A673 (cell line): Measurements from ENCODE around the gene PPP2R3B. TPM values are rescaled to one million over a fixed set of nuclear protein-coding genes. Genes with fewer than 3 reads are reported as not detected.
"Not testable (repeated sequence)": the region's sequence is repeated elsewhere in the genome, so short reads cannot be mapped to it uniquely, and the experiment has no call there.

ENCODE experiments used
- BruUV-seq: library from RNA; stranded (reverse); fragments of 400-500 nt; replicated peaks from 2 replicates; lab custom pipeline; 2021; lab: Mats Ljungman, UMichigan
- CTCF ChIA-PET: fragments of 300-600 bp; sonication (Branson Sonifier 250); formaldehyde crosslinking; loops from one replicate; lab custom pipeline; 2022; ENCODE audit warnings: antibody characterized with exemption; lab: Charles Lee
- POLR2A ChIA-PET: fragments of 300-600 bp; sonication (Branson Sonifier 250); formaldehyde crosslinking; loops from one replicate; lab custom pipeline; 2022; ENCODE audit warnings: antibody characterized with exemption; ENCODE audit not compliant: low non-redundant PET; lab: Charles Lee
- DNase-seq: peaks from one replicate; pipeline ENCODE4 v3.0.0-alpha.2; 2015; ENCODE audit warnings: low spot score
- H3K27ac ChIP-seq: fragments of 200-600 bp; sonication (generic); 2 replicates; pipeline ENCODE4 v1.5.1; 2016; ENCODE audit warnings: mixed run types, low read depth, mild to moderate bottlenecking, mixed read lengths, antibody characterized with exemption, low read length; ENCODE audit not compliant: poor library complexity, severe bottlenecking
- H3K27me3 ChIP-seq: fragments of 200-600 bp; sonication (generic); replicated peaks from 2 replicates; pipeline ENCODE4 v1.6.1; 2017; ENCODE audit warnings: mixed run types, low read depth, mild to moderate bottlenecking, mixed read lengths, antibody characterized with exemption, low read length; ENCODE audit not compliant: insufficient read depth, poor library complexity
- H3K36me3 ChIP-seq: fragments of 200-600 bp; sonication (generic); 2 replicates; pipeline ENCODE4 v1.6.1; 2016; ENCODE audit warnings: mixed run types, mild to moderate bottlenecking, mixed read lengths, antibody characterized with exemption, low read length; ENCODE audit not compliant: insufficient read depth, poor library complexity, severe bottlenecking
- H3K4me1 ChIP-seq: fragments of 200-600 bp; sonication (generic); 2 replicates; pipeline ENCODE4 v1.6.1; 2017; ENCODE audit warnings: mixed run types, mild to moderate bottlenecking, mixed read lengths, antibody characterized with exemption, low read length; ENCODE audit not compliant: insufficient read depth, poor library complexity, severe bottlenecking
- H3K4me3 ChIP-seq: fragments of 200-600 bp; sonication (generic); 2 replicates; pipeline ENCODE4 v1.5.1; 2016; ENCODE audit warnings: low read depth, mixed run types, mild to moderate bottlenecking, mixed read lengths, low read length; ENCODE audit not compliant: poor library complexity, severe bottlenecking
- H3K9me3 ChIP-seq: fragments of 200-600 bp; sonication (generic); 2 replicates; pipeline ENCODE4 v1.6.1; 2016; ENCODE audit warnings: mixed run types, low read depth, mild to moderate bottlenecking, mixed read lengths, antibody characterized with exemption, low read length; ENCODE audit not compliant: poor library complexity, severe bottlenecking
- CTCF ChIP-seq: fragments of 300-800, 200-600 bp; sonication (generic); conservative IDR thresholded peaks from 2 replicates; pipeline ENCODE4 v1.5.1; 2017; ENCODE audit warnings: low read depth, mild to moderate bottlenecking, antibody characterized with exemption, low read length, moderate library complexity, mixed read lengths
- EZH2 ChIP-seq: fragments of 200-600 bp; sonication (generic); IDR thresholded peaks from 2 replicates; pipeline ENCODE4 v1.6.1; 2017; ENCODE audit warnings: borderline replicate concordance, low read depth, mild to moderate bottlenecking, mixed read lengths, antibody characterized with exemption, low read length; ENCODE audit not compliant: poor library complexity, severe bottlenecking
- intact Hi-C: fragments of 100-400 bp; cut with micrococcal nuclease; formaldehyde crosslinking; loops from one replicate; pipeline ENCODE4 v1.10.0; 2022; ENCODE audit not compliant: unreplicated experiment
- total RNA-seq: library from RNA; stranded (reverse); gene quantifications from 2 replicates; pipeline ENCODE4 v1.2.3, GENCODE V29; 2021

PPP2R3B gene
- total RNA-seq, 1 experiment from 2014 or later, result 43.6 TPM

- Histone ChIP-seq H3K36me3 (peaks cover 69% of the 10 kb centered on the region), H3K9me3 (no peaks in the 10 kb centered on the region), H3K4me1 (no peaks in the 10 kb centered on the region), H3K4me3 (no peak overlapping the region), H3K27me3 (no peaks in the 10 kb centered on the region), H3K27ac (no peak overlapping the region)
- CTCF ChIA-PET, result no interaction called here
- BruUV-seq, result no TSS peak
- POLR2A ChIA-PET, result no interaction called here
- no peak for DNase-seq
- intact Hi-C loops, result no loop called here
- no peak for TF ChIP-seq EZH2
Observed at GRCh38 chrX:308821-309520, 77.7 kb downstream of the PPP2R3B start.

- no peak for DNase-seq
- no TSS peak for BruUV-seq
- H3K4me3 ChIP-seq, result no peak overlapping the region
- POLR2A ChIA-PET, result no interaction called here
- H3K27ac ChIP-seq, result no peak overlapping the region
- intact Hi-C loops, result no loop called here
- CTCF ChIA-PET, result no interaction called here
- no peak for TF ChIP-seq CTCF
- H3K36me3 ChIP-seq, result peaks cover 64% of the 10 kb centered on the region
- no peaks in the 10 kb centered on the region for H3K27me3 ChIP-seq
- H3K9me3 ChIP-seq, result no peaks in the 10 kb centered on the region
- no peaks in the 10 kb centered on the region for H3K4me1 ChIP-seq
Observed at GRCh38 chrX:307261-308111, 79.2 kb downstream of the PPP2R3B start.

GRCh38 chrX:306614-307251, 80.0 kb downstream of the PPP2R3B start:
- peaks cover 66% of the 10 kb centered on the region for H3K36me3 ChIP-seq
- H3K27ac ChIP-seq, DNase-seq, POLR2A ChIA-PET, H3K4me3 ChIP-seq, H3K9me3 ChIP-seq, CTCF ChIA-PET, intact Hi-C loops, BruUV-seq, H3K27me3 ChIP-seq, H3K4me1 ChIP-seq: not testable (repeated sequence)

GRCh38 chrX:305781-306613, 80.7 kb downstream of the PPP2R3B start:
- BruUV-seq, H3K4me1 ChIP-seq, H3K27me3 ChIP-seq, intact Hi-C loops, CTCF ChIA-PET, DNase-seq, H3K27ac ChIP-seq, POLR2A ChIA-PET, H3K4me3 ChIP-seq, H3K9me3 ChIP-seq: not testable (repeated sequence)
- H3K36me3 ChIP-seq, result peaks cover 65% of the 10 kb centered on the region
